ENCODE measurements around the gene TMEM38A.
A peak's percentile ranks its signal among the peaks of the same experiment; 100 is the strongest.

Gene TMEM38A

GRCh38 chr19:16660763-16661479, at the start of gene TMEM38A:
Gene TMEM38A, plus strand, starts transcription at chr19:16661139. Its CDS starts 79 bp downstream, at chr19:16661218.
- H3K9me3 Mint-ChIP-seq = no peaks in the 10 kb centered on the region
- peaks cover 36% of the 10 kb centered on the region for H3K4me1 Mint-ChIP-seq (ENCODE audit: low read depth)
- H3K27me3 Mint-ChIP-seq = peaks cover 7% of the 10 kb centered on the region
- peak within 1 kb of the TSS; percentile 96 for H3K27ac Mint-ChIP-seq
- H3K4me3 Mint-ChIP-seq = peak within 1 kb of the TSS; percentile 96
- peaks cover 25% of the 10 kb centered on the region for H3K36me3 Mint-ChIP-seq (ENCODE audit: low read depth)

- Mint-ChIP-seq H3K4me3 (no peak overlapping the region), H3K4me1 (ENCODE audit: low read depth) (peaks cover 83% of the 10 kb centered on the region), H3K9me3 (no peaks in the 10 kb centered on the region), H3K36me3 (ENCODE audit: low read depth) (no peaks in the 10 kb centered on the region), H3K27me3 (no peaks in the 10 kb centered on the region), H3K27ac (no peak overlapping the region)
These were observed 48.3 kb upstream of the TMEM38A start for GRCh38 chr19:16612636-16613035.

DNA sequence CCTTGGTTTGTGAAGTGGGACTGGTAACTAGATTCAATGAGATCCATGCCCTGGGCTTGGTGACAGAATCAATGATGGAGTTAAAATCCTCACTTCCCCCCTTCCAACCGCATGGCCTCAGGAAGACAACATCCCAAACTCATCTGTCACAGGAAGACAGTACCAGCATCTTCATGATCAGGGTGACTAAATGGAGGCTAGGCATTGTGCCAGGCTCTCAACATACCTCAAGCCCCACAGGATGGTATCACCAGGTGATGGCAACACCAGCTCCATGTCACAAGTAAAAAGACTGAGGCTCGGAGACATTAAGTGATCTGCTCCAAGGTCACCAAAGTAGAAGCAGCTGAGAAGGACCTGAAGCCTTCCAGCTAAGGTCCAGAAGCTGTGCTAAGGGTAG, 47.1 kb upstream of the TMEM38A start:
- Mint-ChIP-seq H3K4me1 (ENCODE audit: low read depth) (peaks cover 82% of the 10 kb centered on the region), H3K36me3 (ENCODE audit: low read depth) (no peaks in the 10 kb centered on the region), H3K27me3 (no peaks in the 10 kb centered on the region), H3K9me3 (no peaks in the 10 kb centered on the region), H3K4me3 (no peak overlapping the region), H3K27ac (no peak overlapping the region)

GRCh38 chr19:16614941-16615340, 46.0 kb upstream of the TMEM38A start:
- H3K4me3 Mint-ChIP-seq = peak overlapping the region; percentile 2
- no peaks in the 10 kb centered on the region for H3K36me3 Mint-ChIP-seq (ENCODE audit: low read depth)
- peak overlapping the region; percentile 68 for H3K27ac Mint-ChIP-seq

DNA sequence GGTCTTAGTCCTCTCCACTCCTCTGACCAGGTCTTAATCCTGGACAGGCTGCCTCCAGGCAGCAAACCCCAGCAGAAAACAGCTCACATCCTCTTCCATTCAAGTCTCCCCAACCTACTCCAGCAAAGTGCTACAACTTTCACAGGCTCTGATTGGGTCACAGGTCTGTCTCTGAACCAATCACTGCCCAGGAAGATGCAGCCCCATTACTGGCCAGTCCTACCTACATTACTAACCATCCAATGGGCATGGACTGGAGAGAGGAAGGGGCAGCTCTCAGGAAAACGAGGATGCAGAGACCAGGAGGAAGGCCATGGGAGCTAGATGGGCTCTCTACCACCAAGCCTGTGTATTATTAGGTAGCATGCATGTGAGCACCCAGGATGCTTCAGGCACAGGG, 45.1 kb upstream of the TMEM38A start:
- Mint-ChIP-seq H3K36me3 (ENCODE audit: low read depth) (no peaks in the 10 kb centered on the region), H3K27me3 (no peaks in the 10 kb centered on the region), H3K4me3 (no peak overlapping the region), H3K4me1 (ENCODE audit: low read depth) (peaks cover 85% of the 10 kb centered on the region), H3K27ac (no peak overlapping the region), H3K9me3 (no peaks in the 10 kb centered on the region)

More at GRCh38 chr19:16614941-16615340, 46.0 kb upstream of the TMEM38A start:
- peaks cover 85% of the 10 kb centered on the region for H3K4me1 Mint-ChIP-seq (ENCODE audit: low read depth)
- no peaks in the 10 kb centered on the region for H3K27me3 Mint-ChIP-seq
- H3K9me3 Mint-ChIP-seq = no peaks in the 10 kb centered on the region

GRCh38 chr19:16618248-16618647, 42.7 kb upstream of the TMEM38A start:
- Mint-ChIP-seq H3K4me3 (no peak overlapping the region), H3K27ac (peak overlapping the region; percentile 54), H3K36me3 (ENCODE audit: low read depth) (peaks cover 3% of the 10 kb centered on the region), H3K4me1 (ENCODE audit: low read depth) (peaks cover 71% of the 10 kb centered on the region), H3K9me3 (no peaks in the 10 kb centered on the region), H3K27me3 (no peaks in the 10 kb centered on the region)

DNA sequence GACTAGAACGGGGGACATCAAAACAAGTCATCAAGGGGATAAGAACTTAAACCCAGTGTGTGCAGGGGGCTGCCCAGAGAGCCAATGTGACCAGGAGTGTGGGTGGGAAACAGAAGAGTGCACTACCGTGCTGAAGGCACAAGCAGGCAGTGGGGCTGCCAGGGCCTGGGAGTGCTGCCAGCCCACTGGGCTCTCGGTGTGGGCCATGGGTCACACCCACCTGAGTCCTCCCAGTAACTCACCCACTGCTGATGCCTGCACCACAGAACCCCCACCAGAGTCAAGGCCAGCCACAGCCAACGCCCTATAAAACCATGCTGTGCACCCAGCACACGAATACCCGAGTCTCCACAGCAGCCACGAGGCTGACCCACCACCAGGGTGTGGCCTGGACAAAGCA, 41.5 kb upstream of the TMEM38A start:
- H3K36me3 Mint-ChIP-seq (ENCODE audit: low read depth) = peaks cover 7% of the 10 kb centered on the region
- no peak overlapping the region for H3K27ac Mint-ChIP-seq
- H3K9me3 Mint-ChIP-seq = no peaks in the 10 kb centered on the region
- H3K27me3 Mint-ChIP-seq = no peaks in the 10 kb centered on the region
- H3K4me1 Mint-ChIP-seq (ENCODE audit: low read depth) = peaks cover 70% of the 10 kb centered on the region
- no peak overlapping the region for H3K4me3 Mint-ChIP-seq

GRCh38 chr19:16620018-16620417, 40.9 kb upstream of the TMEM38A start:
- H3K27ac Mint-ChIP-seq = no peak overlapping the region

DNA sequence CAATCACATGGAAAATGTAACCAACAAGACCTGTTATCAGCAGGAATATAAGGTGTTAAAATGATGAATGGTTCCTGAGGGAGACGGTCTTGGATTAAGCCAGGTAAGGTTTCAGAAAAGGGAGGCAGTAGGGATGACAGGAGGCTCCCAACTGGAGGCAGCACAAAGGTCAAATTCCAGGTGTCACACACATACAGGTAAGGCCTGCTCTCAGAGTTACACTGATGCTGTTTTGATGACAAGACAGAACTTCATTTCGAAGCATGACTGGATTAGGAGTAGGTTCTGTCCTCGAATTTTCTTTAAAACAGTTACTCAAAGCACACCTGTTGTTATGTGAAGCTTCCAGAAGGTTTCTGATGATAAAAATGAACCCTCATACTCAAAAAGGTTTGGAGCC, 40.4 kb upstream of the TMEM38A start:
- peaks cover 14% of the 10 kb centered on the region for H3K36me3 Mint-ChIP-seq (ENCODE audit: low read depth)
- no peaks in the 10 kb centered on the region for H3K9me3 Mint-ChIP-seq
- H3K4me3 Mint-ChIP-seq = no peak overlapping the region
- no peaks in the 10 kb centered on the region for H3K27me3 Mint-ChIP-seq
- H3K27ac Mint-ChIP-seq = no peak overlapping the region
- peaks cover 70% of the 10 kb centered on the region for H3K4me1 Mint-ChIP-seq (ENCODE audit: low read depth)

More at GRCh38 chr19:16620018-16620417, 40.9 kb upstream of the TMEM38A start:
- Mint-ChIP-seq H3K4me1 (ENCODE audit: low read depth) (peaks cover 70% of the 10 kb centered on the region), H3K36me3 (ENCODE audit: low read depth) (peaks cover 8% of the 10 kb centered on the region), H3K4me3 (no peak overlapping the region), H3K9me3 (no peaks in the 10 kb centered on the region), H3K27me3 (no peaks in the 10 kb centered on the region)

DNA sequence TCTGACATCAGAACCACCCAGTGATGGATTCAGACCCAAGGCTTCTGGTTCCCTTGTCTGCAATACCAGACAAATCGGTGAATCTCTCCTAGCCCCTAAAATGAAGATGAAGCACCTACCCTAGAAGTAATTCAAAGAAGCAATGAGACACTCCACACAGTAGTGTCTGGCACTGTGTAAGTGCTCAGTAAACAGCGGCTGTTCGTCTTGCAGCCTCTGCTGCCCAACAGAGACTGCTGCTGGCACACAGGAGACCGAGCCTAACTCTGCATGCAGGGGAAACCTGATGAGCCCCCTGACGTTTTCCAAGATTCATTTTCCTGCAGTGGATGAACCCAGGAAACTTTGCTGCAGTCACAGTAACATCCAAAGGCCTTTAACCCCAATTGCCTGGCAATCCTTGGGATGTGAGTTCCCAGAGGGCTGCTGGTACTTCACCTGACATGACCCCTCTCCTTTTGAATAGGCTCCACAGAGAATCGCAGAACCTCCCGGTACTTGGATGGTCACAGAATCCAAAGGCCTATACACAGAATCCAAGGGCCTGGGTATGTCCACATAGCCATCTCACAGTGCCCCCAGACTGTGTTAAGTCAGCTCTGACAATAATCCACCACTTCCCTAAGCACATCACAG, 39.7 kb upstream of the TMEM38A start:
- peaks cover 70% of the 10 kb centered on the region for H3K4me1 Mint-ChIP-seq (ENCODE audit: low read depth)
- no peaks in the 10 kb centered on the region for H3K27me3 Mint-ChIP-seq
- H3K4me3 Mint-ChIP-seq = no peak overlapping the region
- no peak overlapping the region for H3K27ac Mint-ChIP-seq
- peaks cover 21% of the 10 kb centered on the region for H3K36me3 Mint-ChIP-seq (ENCODE audit: low read depth)
- no peaks in the 10 kb centered on the region for H3K9me3 Mint-ChIP-seq

GRCh38 chr19:16623066-16623465, 37.9 kb upstream of the TMEM38A start:
- Mint-ChIP-seq H3K36me3 (ENCODE audit: low read depth) (peaks cover 22% of the 10 kb centered on the region), H3K27ac (no peak overlapping the region), H3K4me3 (no peak overlapping the region), H3K9me3 (no peaks in the 10 kb centered on the region), H3K4me1 (ENCODE audit: low read depth) (peaks cover 62% of the 10 kb centered on the region), H3K27me3 (no peaks in the 10 kb centered on the region)

DNA sequence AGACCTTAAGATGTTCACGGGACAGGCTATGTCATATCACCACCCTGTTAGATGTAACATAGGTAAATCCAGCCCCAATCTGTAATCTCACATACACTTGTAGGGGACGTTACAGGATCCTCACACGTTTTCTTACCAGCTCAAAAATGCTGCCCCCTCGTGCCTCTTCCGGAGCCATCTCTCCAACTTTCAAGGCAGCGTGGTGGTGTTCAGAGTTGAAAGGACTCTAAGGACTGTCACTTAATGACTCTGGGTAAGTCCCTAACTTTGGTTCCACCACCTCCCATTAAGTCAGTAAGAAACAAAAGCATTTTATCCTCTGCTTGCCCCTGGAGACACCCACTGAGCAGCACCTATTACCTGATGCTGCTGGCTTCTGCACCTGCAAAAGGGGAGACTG, 37.4 kb upstream of the TMEM38A start:
- peaks cover 58% of the 10 kb centered on the region for H3K4me1 Mint-ChIP-seq (ENCODE audit: low read depth)

DNA sequence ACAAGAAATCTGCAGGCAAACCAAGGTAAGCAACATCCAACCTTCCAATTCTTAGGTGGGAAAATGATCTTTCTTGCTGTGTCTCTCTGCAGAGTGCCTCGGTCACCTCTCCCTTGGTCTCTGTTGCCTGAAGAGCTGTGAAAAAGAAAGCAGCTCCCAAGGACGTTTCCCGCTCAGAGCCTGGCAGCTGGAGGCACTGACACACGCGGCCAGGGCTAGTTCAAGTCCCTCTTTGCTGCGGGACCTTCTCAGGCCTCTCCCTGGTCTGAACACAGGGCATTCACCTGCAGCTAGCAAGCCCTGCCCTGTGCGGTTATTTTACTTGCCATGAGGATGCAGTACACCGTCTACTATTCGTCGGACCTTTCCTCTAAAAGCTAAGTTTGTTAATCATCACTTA, 36.7 kb upstream of the TMEM38A start:
- no peaks in the 10 kb centered on the region for H3K27me3 Mint-ChIP-seq
- peaks cover 57% of the 10 kb centered on the region for H3K4me1 Mint-ChIP-seq (ENCODE audit: low read depth)
- no peak overlapping the region for H3K4me3 Mint-ChIP-seq
- H3K27ac Mint-ChIP-seq = no peak overlapping the region
- H3K36me3 Mint-ChIP-seq (ENCODE audit: low read depth) = peaks cover 24% of the 10 kb centered on the region
- no peaks in the 10 kb centered on the region for H3K9me3 Mint-ChIP-seq

More for the DNA sequence above, 37.4 kb upstream of the TMEM38A start:
- Mint-ChIP-seq H3K27me3 (no peaks in the 10 kb centered on the region), H3K27ac (no peak overlapping the region), H3K9me3 (no peaks in the 10 kb centered on the region), H3K36me3 (ENCODE audit: low read depth) (peaks cover 22% of the 10 kb centered on the region), H3K4me3 (no peak overlapping the region)

DNA sequence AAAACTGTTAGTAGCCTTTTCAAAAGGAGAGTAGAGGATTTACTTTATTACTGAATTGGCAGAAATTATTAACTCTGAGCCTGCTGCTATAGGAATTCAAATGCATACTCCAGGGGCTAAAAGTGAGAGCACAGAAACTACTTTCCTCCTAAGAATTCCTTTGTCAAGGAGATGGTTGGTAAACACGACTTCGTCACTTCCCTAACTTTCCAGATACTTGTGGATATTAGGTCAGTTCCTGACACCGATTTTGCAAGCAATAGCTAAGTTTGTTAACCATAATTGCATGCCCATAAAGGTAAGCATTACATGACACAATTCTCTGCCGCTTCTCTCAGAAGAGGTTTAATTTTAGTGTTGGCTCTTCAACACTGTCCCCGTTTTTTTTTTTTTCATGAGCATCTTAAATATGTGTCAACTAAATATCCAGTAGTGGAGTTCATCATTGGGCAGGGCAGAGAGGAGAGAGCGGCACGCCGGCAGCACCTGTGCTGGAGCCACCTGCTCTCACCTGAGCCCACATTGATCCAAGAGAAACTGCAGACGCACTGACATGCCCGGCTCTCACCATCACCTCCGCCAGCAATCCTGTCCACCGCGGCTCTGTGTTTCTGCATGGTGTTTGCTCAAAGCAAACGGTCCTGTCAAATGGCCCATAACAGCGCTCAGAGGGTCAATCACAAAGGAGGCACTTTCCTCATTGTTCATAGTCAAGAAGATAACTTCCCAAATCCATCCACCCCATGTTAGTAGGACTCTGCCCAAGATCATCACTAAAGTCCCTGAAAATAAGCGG, 35.6 kb upstream of the TMEM38A start:
- no peaks in the 10 kb centered on the region for H3K27me3 Mint-ChIP-seq
- no peak overlapping the region for H3K27ac Mint-ChIP-seq
- peak overlapping the region; percentile 94 for H3K4me3 Mint-ChIP-seq
- no peaks in the 10 kb centered on the region for H3K9me3 Mint-ChIP-seq
- peaks cover 52% of the 10 kb centered on the region for H3K4me1 Mint-ChIP-seq (ENCODE audit: low read depth)
- peaks cover 27% of the 10 kb centered on the region for H3K36me3 Mint-ChIP-seq (ENCODE audit: low read depth)

DNA sequence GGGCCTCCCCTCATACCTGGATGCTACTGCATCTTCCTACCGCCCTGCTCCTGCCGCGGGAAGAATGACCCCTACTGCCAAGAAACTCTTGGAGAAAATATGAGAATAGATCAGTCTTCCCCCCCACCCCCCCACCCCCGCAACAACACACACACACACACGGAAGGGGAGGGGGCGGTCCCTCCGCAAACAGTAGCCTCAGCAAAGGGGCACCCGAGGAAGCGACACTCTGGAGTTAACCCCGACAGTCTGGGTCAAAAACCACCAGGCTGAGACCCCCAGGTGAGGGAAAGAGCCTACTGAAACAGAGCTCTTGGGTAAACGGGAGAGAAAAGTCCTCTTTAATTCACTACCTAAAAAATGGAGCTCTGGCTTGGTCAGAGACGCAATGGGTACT, 34.1 kb upstream of the TMEM38A start:
- H3K4me1 Mint-ChIP-seq (ENCODE audit: low read depth) = peaks cover 44% of the 10 kb centered on the region
- peak overlapping the region; percentile 85 for H3K27ac Mint-ChIP-seq
- H3K9me3 Mint-ChIP-seq = no peaks in the 10 kb centered on the region
- H3K27me3 Mint-ChIP-seq = no peaks in the 10 kb centered on the region
- peak overlapping the region; percentile 94 for H3K4me3 Mint-ChIP-seq
- H3K36me3 Mint-ChIP-seq (ENCODE audit: low read depth) = peaks cover 27% of the 10 kb centered on the region
